ENCODE data around the gene MRPL57.
"Not testable (repeated sequence)": the region's sequence is repeated elsewhere in the genome, so short reads cannot be mapped to it uniquely, and the experiment has no call there.

The MRPL57 gene

GRCh38 chr13:21216332-21216731 lies 39.9 kb downstream of the MRPL57 start (continued):
- no peak for TF ChIP-seq ZNF600 (tag by site-specific recombination; IDR thresholded peaks at IDR 0.05)
- no peak for TF ChIP-seq ZNF416 (tag by site-specific recombination; IDR thresholded peaks at IDR 0.05)
- no peak for TF ChIP-seq ZNF280C (tag by site-specific recombination; IDR thresholded peaks at IDR 0.05)

GRCh38 chr13:21218351-21219035 lies 42.0 kb downstream of the MRPL57 start:
- no peaks in the 10 kb centered on the region for H3K4me1 ChIP-seq (ENCODE audit: control insufficient read depth, insufficient read depth, low read length)
- ChIA-PET POLR2A (no interaction called here), CTCF (no interaction called here)
- no peak overlapping the region for H3K27ac ChIP-seq (ENCODE audit: extremely low read depth, low read depth, low read length)
- TF ChIP-seq GLIS1 (tag by site-specific recombination; IDR thresholded peaks at IDR 0.05), result no peak
- no peak for TF ChIP-seq BCL11B (tag by site-specific recombination; IDR thresholded peaks at IDR 0.05; ENCODE audit: low read depth)
- H3K36me3 ChIP-seq (ENCODE audit: control insufficient read depth in 2 of 2, insufficient read depth in 1 of 2, low read length in 2 of 2), result no peaks in the 10 kb centered on the region
- H3K4me3 ChIP-seq (ENCODE audit: low read depth, low read length), result no peak overlapping the region
- no peaks in the 10 kb centered on the region for H3K9me3 ChIP-seq (ENCODE audit: control insufficient read depth, insufficient read depth, low read depth, low read length)

GRCh38 chr13:21219036-21219381 lies 42.6 kb downstream of the MRPL57 start:
- Histone ChIP-seq H3K27ac (ENCODE audit: extremely low read depth, low read depth, low read length) (no peak overlapping the region), H3K9me3 (ENCODE audit: control insufficient read depth, insufficient read depth, low read depth, low read length) (no peaks in the 10 kb centered on the region), H3K4me1 (ENCODE audit: control insufficient read depth, insufficient read depth, low read length) (no peaks in the 10 kb centered on the region), H3K4me3 (ENCODE audit: low read depth, low read length) (no peak overlapping the region), H3K36me3 (ENCODE audit: control insufficient read depth in 2 of 2, insufficient read depth in 1 of 2, low read length in 2 of 2) (no peaks in the 10 kb centered on the region)
- no peak for TF ChIP-seq ZSCAN4 (tag by site-specific recombination; IDR thresholded peaks at IDR 0.05)
- no peak for TF ChIP-seq ZNF223 (tag by site-specific recombination; IDR thresholded peaks at IDR 0.05)
- TF ChIP-seq ZNF24 (tag by site-specific recombination; IDR thresholded peaks at IDR 0.05), result no peak
- no peak for TF ChIP-seq ZNF555 (tag by site-specific recombination; conservative IDR thresholded peaks at IDR 0.05)
- TF ChIP-seq REST (tag by site-specific recombination; IDR thresholded peaks at IDR 0.05), result no peak
- TF ChIP-seq ZNF26 (tag by site-specific recombination; IDR thresholded peaks at IDR 0.05), result no peak
- no peak for TF ChIP-seq ZNF664 (tag by site-specific recombination; IDR thresholded peaks at IDR 0.05)
- no peak for TF ChIP-seq YY1 (tag by site-specific recombination; IDR thresholded peaks at IDR 0.05)
- no peak for TF ChIP-seq ZEB2 (tag by site-specific recombination; IDR thresholded peaks at IDR 0.05)
- no peak for TF ChIP-seq INSM2 (tag by site-specific recombination; IDR thresholded peaks at IDR 0.05)
- TF ChIP-seq ZNF302 (tag by site-specific recombination; IDR thresholded peaks at IDR 0.05; ENCODE audit: low read depth), result no peak
- TF ChIP-seq ZXDB (tag by site-specific recombination; IDR thresholded peaks at IDR 0.05), result no peak
- no peak for TF ChIP-seq ZNF10 (tag by site-specific recombination; IDR thresholded peaks at IDR 0.05)
- no peak for TF ChIP-seq ZNF16 (tag by site-specific recombination; IDR thresholded peaks at IDR 0.05; ENCODE audit: low read depth)
- ChIA-PET POLR2A (no interaction called here), CTCF (no interaction called here)

GRCh38 chr13:21219716-21220115 lies 43.3 kb downstream of the MRPL57 start:
- H3K9me3 ChIP-seq (ENCODE audit: control insufficient read depth, insufficient read depth, low read depth, low read length); POLR2A ChIA-PET; H3K4me3 ChIP-seq (ENCODE audit: low read depth, low read length); H3K4me1 ChIP-seq (ENCODE audit: control insufficient read depth, insufficient read depth, low read length); H3K36me3 ChIP-seq (ENCODE audit: control insufficient read depth in 2 of 2, insufficient read depth in 1 of 2, low read length in 2 of 2); H3K27ac ChIP-seq (ENCODE audit: extremely low read depth, low read depth, low read length): not testable (repeated sequence)
- CTCF ChIA-PET, result interaction anchor here (0.7 kb wide), 1 partner anchor 40 kb away, joined by 3 read pairs; no protein-coding TSS in a partner anchor
